ENCODE measurements around the gene NTNG1. TPM values are rescaled to one million over a fixed set of nuclear protein-coding genes. Genes with fewer than 3 reads are reported as not detected.

The NTNG1 gene
- total RNA-seq, 1 donor from 2014 or later, result 3.2 TPM

DNA sequence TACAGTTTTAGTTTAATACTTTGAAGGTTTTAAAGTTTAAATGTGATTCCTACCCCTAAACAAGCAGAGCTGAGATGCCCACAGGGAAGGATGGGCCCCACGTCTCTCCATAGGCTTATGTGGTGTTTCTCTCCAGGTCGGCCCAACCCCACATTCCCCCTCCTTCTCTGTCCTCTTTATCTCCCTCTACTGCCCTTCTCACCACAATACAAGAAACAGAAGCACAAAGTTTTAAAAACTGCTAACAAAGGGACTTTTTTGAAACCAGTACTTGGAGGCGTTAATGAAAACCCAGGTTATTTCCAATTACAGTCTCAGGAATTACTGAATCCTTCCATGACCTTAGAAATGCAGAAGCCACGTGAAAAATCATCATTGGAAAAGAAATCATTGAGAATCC, 324.0 kb downstream of the NTNG1 start:
- Mint-ChIP-seq H3K27me3 (ENCODE audit: unreplicated experiment) (peaks cover 3% of the 10 kb centered on the region), H3K36me3 (ENCODE audit: low read depth, unreplicated experiment) (no peaks in the 10 kb centered on the region), H3K4me3 (ENCODE audit: unreplicated experiment) (no peak overlapping the region), H3K9me3 (ENCODE audit: unreplicated experiment) (no peaks in the 10 kb centered on the region), H3K27ac (ENCODE audit: unreplicated experiment) (no peak overlapping the region), H3K4me1 (ENCODE audit: unreplicated experiment) (peaks cover 6% of the 10 kb centered on the region)
- no peak for DNase-seq (ENCODE audit: low spot score)
- TF ChIP-seq CTCF (IDR thresholded peaks at IDR 0.05; ENCODE audit: unreplicated experiment), result no peak

DNA sequence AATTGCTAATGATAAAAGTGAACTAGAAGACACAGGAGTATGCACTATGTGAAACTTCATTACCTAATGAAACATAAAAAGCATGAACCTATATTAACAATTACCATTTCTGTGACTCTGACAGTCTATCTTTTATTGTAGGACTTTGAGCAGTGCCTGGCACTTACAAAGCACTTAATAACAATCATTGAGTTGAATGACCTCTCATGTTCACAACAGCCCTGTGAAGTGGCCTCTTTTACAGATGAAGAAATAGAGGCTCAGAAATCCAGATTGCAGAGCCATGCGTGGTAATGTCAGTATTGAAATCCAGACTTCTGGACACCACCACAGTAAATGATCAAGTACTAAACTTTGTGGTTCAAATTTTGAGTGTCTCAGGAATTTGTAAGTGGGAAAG, 326.4 kb downstream of the NTNG1 start:
- no peaks in the 10 kb centered on the region for H3K9me3 Mint-ChIP-seq (ENCODE audit: unreplicated experiment)
- no peak overlapping the region for H3K4me3 Mint-ChIP-seq (ENCODE audit: unreplicated experiment)
- no peak for TF ChIP-seq CTCF (IDR thresholded peaks at IDR 0.05; ENCODE audit: unreplicated experiment)
- no peaks in the 10 kb centered on the region for H3K4me1 Mint-ChIP-seq (ENCODE audit: unreplicated experiment)
- H3K27me3 Mint-ChIP-seq (ENCODE audit: unreplicated experiment), result peaks cover 1% of the 10 kb centered on the region
- H3K36me3 Mint-ChIP-seq (ENCODE audit: low read depth, unreplicated experiment), result no peaks in the 10 kb centered on the region
- no peak for DNase-seq (ENCODE audit: low spot score)
- H3K27ac Mint-ChIP-seq (ENCODE audit: unreplicated experiment), result no peak overlapping the region

- no peaks in the 10 kb centered on the region for H3K36me3 Mint-ChIP-seq (ENCODE audit: low read depth, unreplicated experiment)
- H3K4me3 Mint-ChIP-seq (ENCODE audit: unreplicated experiment), result no peak overlapping the region
- peaks cover 1% of the 10 kb centered on the region for H3K27me3 Mint-ChIP-seq (ENCODE audit: unreplicated experiment)
- no peak overlapping the region for H3K27ac Mint-ChIP-seq (ENCODE audit: unreplicated experiment)
- no peak for TF ChIP-seq CTCF (IDR thresholded peaks at IDR 0.05; ENCODE audit: unreplicated experiment)
- H3K4me1 Mint-ChIP-seq (ENCODE audit: unreplicated experiment), result no peaks in the 10 kb centered on the region
- H3K9me3 Mint-ChIP-seq (ENCODE audit: unreplicated experiment), result no peaks in the 10 kb centered on the region
- DNase-seq (ENCODE audit: low spot score), result no peak
Observed at GRCh38 chr1:107467811-107468210, 327.0 kb downstream of the NTNG1 start.

- Mint-ChIP-seq H3K36me3 (ENCODE audit: low read depth, unreplicated experiment) (no peaks in the 10 kb centered on the region), H3K27ac (ENCODE audit: unreplicated experiment) (no peak overlapping the region), H3K4me3 (ENCODE audit: unreplicated experiment) (no peak overlapping the region), H3K9me3 (ENCODE audit: unreplicated experiment) (no peaks in the 10 kb centered on the region), H3K27me3 (ENCODE audit: unreplicated experiment) (no peaks in the 10 kb centered on the region), H3K4me1 (ENCODE audit: unreplicated experiment) (peaks cover 2% of the 10 kb centered on the region)
- no peak for TF ChIP-seq CTCF (IDR thresholded peaks at IDR 0.05; ENCODE audit: unreplicated experiment)
- DNase-seq (ENCODE audit: low spot score), result no peak
Observed at GRCh38 chr1:107473065-107473464, 332.2 kb downstream of the NTNG1 start.

GRCh38 chr1:107474877-107475612, 334.2 kb downstream of the NTNG1 start:
- Mint-ChIP-seq H3K9me3 (ENCODE audit: unreplicated experiment) (no peaks in the 10 kb centered on the region), H3K27ac (ENCODE audit: unreplicated experiment) (no peak overlapping the region), H3K4me3 (ENCODE audit: unreplicated experiment) (no peak overlapping the region), H3K27me3 (ENCODE audit: unreplicated experiment) (no peaks in the 10 kb centered on the region), H3K36me3 (ENCODE audit: low read depth, unreplicated experiment) (no peaks in the 10 kb centered on the region), H3K4me1 (ENCODE audit: unreplicated experiment) (peaks cover 2% of the 10 kb centered on the region)
- no peak for TF ChIP-seq CTCF (IDR thresholded peaks at IDR 0.05; ENCODE audit: unreplicated experiment)
- DNase-seq (ENCODE audit: low spot score), result no peak
